Mucosa of descending colon (tissue), 3 donors: ENCODE measurements around the gene PACC1. TPM values are rescaled to one million over a fixed set of nuclear protein-coding genes. Genes with fewer than 3 reads are reported as not detected.

ENCODE experiments used
- ATAC-seq: fragments of 200-7000 bp; cut with Tn5 transposase; one replicate; pipeline ENCODE4 v1.9.1; 2020; ENCODE audit warnings: mild to moderate bottlenecking, moderate library complexity
- DNase-seq, 3 donors: peaks; one replicate each; pipeline ENCODE4 v3.0.0-alpha.2; 2020
- H3K36me3 ChIP-seq: fragments of 200-600 bp; one replicate; pipeline ENCODE4 v1.8.0; 2021; ENCODE audit warnings: low read depth, mild to moderate bottlenecking
- H3K4me1 ChIP-seq: fragments of 200-600 bp; one replicate; pipeline ENCODE4 v1.8.0; 2021; ENCODE audit warnings: low read depth, mild to moderate bottlenecking
- H3K4me3 ChIP-seq: fragments of 200-600 bp; one replicate; pipeline ENCODE4 v1.8.0; 2021; ENCODE audit warnings: mild to moderate bottlenecking
- H3K9me3 ChIP-seq: fragments of 200-600 bp; one replicate; pipeline ENCODE4 v1.8.0; 2021; ENCODE audit warnings: mild to moderate bottlenecking
- CTCF ChIP-seq: fragments of 200-600 bp; IDR thresholded peaks from one replicate; pipeline ENCODE4 v1.8.0; 2022; ENCODE audit warnings: antibody characterized with exemption, mild to moderate bottlenecking
- intact Hi-C, 2 donors: fragments of 100-400 bp; cut with DNase I in 1 of 2; cut with micrococcal nuclease in 1 of 2; formaldehyde crosslinking; loops; one replicate each; pipeline versions ENCODE4 v1.11.0 to v1.11.1; 2022; cut with DNase I, micrococcal nuclease
- total RNA-seq, 3 donors: library from RNA; stranded (reverse); fragmentation: NEBNext Ultra II Directional in 2 of 3; extraction: Animal tissue kit (Norgen Biotek cat#: 25700) in 2 of 3; gene quantifications; one replicate each; pipeline versions ENCODE4 v1.2.1 to v1.2.4, GENCODE V29; 2021 to 2023
- donor health status: DM: no; HTN: no; CAD: no; lungs with moderate emphysema.
- donor health status: DM: no; HTN: no; CAD: no.
- donor health status: DM: no; HTN: yes; CAD: no.

PACC1 gene
- total RNA-seq, 3 donors from 2014 or later = 2.5 to 4.4 (median 3.4) TPM

- Histone ChIP-seq H3K4me1 (peaks cover 5% of the 10 kb centered on the region), H3K4me3 (peak overlapping the region; percentile 56), H3K36me3 (no peaks in the 10 kb centered on the region), H3K9me3 (no peaks in the 10 kb centered on the region)
- DNase-seq (no peak), ATAC-seq (peak; percentile 3)
- intact Hi-C loops = no loop called here
- no peak for TF ChIP-seq CTCF
Measured at GRCh38 chr1:212413902-212414327, 771 bp downstream of the PACC1 start.

DNA sequence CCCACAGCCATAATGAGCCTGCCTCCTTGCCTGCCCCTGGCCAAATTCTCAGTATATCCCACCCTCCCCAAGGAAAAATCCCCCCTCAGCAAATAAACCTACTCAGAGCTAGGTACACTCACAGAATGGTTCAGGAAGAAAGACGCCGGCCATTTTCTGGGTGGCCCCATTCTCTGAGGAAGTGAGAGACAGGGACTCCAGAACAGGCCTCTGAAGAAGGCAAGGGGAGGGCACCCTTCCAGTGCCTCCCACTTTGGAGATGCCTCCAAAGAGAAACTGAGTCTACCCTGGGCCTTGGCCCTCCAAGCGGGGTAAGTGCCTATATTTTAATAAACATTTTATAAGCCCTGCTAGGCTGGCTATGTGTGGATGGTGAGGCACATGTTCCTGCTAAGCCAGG lies 2.3 kb downstream of the PACC1 start:
- no peak for TF ChIP-seq CTCF
- no peaks in the 10 kb centered on the region for H3K36me3 ChIP-seq
- no peak overlapping the region for H3K4me3 ChIP-seq
- intact Hi-C loops = no loop called here
- ATAC-seq (no peak), DNase-seq (no peak)
- peaks cover 5% of the 10 kb centered on the region for H3K4me1 ChIP-seq
- H3K9me3 ChIP-seq = no peaks in the 10 kb centered on the region

DNA sequence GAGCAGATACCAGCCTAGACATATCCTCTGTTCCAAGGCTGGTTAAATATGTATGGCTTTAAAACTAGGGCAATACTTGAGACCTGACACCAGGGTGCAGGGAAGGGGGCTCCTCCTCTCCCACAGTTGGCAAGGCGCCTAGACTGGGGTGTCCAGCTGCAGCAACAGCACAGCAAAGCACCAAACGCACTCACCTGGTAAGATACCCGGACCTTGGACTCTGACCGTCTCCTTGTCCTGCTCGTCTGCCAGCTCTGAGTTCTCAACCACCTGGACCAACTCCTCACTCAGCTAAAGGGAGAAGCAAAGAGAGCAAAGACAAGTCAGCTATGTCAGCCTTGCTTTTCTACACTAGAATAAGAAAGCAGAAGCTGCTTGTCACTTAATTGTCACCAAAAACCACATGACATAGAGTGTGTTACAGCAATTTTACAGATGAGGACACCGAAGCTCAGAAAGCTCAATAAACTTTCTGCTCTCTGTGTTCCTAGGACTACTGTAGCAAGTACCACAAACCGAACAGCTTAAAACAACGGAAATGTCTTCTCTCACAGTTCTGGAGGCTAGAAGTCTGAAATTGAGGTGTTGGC lies 4.4 kb downstream of the PACC1 start:
- no peak for TF ChIP-seq CTCF
- ATAC-seq = no peak
- Histone ChIP-seq H3K4me1 (peaks cover 5% of the 10 kb centered on the region), H3K4me3 (no peak overlapping the region), H3K36me3 (no peaks in the 10 kb centered on the region), H3K9me3 (no peaks in the 10 kb centered on the region)
- intact Hi-C loops = no loop called here
- DNase-seq = no peak

DNA sequence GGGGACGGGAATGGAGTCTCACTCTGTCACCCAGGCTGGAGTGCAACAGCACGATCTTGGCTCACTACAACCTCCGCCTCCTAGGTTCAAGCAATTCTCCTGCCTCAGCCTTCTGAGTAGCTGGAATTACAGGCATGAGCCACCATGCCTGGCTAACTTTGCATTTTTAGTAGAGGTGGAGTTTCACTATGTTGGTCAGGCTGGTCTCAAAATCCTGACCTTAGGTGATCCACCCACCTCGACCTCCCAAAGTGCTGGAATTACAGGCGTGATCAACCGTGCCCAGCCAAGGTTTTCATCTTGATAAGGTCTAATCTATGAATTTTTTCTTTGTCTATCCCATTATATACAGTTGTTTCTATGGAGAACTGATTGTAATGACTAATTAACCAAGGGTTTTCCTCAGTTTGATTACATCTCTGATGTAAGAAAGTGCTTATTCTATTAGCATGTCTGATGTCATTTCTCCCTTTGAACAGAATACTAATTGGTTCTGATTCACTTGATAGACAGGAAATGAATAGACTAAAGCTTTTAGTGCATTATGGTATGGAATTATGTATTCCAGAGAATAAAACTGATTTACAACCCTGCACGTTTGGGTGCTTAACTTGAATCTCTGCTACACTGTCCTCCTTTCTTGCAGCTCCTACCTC lies 11.9 kb downstream of the PACC1 start:
- no peak overlapping the region for H3K4me3 ChIP-seq
- TF ChIP-seq CTCF = no peak
- no peaks in the 10 kb centered on the region for H3K4me1 ChIP-seq
- intact Hi-C loops = no loop called here
- no peak for DNase-seq
- no peaks in the 10 kb centered on the region for H3K36me3 ChIP-seq
- ATAC-seq = no peak
- H3K9me3 ChIP-seq = no peaks in the 10 kb centered on the region

- peaks cover 2% of the 10 kb centered on the region for H3K9me3 ChIP-seq
- DNase-seq = no peak
- H3K4me3 ChIP-seq = no peak overlapping the region
- no peak for TF ChIP-seq CTCF
- ATAC-seq = no peak
- intact Hi-C loops = no loop called here
- H3K4me1 ChIP-seq = no peaks in the 10 kb centered on the region
- H3K36me3 ChIP-seq = no peaks in the 10 kb centered on the region
Measured at GRCh38 chr1:212401838-212402582, 12.7 kb downstream of the PACC1 start.
